SHP77 (cell line): ENCODE data around the gene UBR2.
"Not testable (repeated sequence)": the region's sequence is repeated elsewhere in the genome, so short reads cannot be mapped to it uniquely, and the experiment has no call there.

Source experiments
- DNase-seq, 2 experiments: peaks; one replicate each; lab custom pipeline; 2025; lab: John Stamatoyannopoulos, UW

UBR2 gene

DNA sequence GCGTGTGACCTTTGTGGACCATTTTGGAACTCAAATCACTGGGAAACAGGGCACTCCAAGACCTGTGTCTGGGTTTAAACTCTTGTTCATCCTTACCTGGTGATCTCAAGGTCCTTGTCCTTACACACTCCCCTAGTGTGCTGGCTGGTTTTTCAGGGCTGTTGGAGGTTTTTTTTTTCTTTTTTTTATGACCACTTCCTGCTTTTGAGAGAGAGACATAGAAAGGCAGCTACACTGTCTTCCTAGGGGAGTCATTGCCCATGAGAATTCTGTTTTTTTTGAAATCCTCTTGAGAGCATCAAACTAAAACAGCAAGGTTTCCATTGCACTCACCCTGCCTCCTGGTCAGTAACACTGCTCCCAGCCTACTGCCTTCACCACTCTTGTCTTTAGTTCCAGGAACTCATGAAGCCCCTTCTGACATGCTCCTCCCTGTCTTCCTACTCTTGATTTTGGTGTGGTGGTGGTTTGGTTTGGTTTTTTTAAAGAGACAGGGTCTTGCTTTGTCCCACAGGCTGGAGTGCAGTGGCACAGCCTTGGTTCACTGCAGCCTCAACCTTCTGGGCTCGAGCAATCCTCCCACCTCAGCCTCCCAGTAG, 130.0 kb downstream of the UBR2 start:
- no peak for DNase-seq

DNA sequence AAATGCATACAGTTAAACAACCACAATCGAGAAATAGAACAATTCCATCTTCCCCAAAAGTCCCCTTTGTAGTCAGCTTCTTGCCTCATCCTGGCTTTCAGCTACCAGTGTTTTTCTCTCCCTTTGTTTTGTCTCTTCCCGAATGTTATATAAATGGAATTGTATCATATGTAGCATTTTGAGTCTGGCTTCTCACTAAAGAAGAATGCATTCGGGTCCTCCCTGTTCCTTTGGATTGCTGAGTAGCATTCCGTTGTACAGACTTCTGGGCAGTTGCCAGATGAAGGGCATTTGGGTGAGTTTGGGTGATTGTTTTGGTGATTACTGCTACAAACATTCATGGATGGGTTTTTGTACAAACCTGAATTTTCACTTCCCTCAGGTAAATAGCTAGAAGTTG, 130.8 kb downstream of the UBR2 start:
- DNase-seq, result no peak

DNA sequence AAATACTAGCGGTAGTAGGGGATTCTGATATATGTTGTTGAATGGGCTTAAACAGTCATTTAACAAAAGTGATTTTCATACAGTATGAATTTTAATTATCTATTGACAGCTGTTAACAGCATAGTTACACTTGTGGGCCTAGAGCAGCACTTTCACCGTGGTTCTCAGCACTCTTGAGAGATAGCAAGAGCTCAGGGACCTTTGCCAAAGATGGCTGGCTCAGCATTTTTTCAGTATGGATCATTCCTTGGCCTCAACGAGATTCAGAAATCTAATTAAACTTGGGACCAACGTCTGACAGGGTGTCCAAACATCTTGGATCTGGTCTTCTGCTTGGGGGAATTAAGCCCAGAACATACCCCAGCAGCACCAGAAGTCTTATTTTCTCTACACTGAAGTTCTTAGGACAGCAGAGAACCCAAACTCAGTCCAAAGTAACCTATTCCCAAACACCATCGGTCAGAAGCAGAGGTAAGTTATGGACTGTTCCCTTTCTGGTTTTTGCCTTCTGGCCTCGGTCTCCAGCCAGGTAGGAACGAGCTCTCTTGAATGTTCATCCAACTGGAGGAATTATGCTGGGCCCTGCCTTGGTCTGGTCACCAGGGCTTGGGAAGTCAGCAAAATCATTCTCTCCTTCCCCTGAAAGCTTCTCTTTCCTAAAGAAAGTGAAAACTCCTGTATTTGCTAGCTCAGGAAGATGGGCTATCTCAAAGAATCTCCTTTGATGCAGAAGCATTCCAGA, 132.9 kb downstream of the UBR2 start:
- no peak for DNase-seq

GRCh38 chr6:42697268-42697655, 133.4 kb downstream of the UBR2 start:
- no peak for DNase-seq

DNA sequence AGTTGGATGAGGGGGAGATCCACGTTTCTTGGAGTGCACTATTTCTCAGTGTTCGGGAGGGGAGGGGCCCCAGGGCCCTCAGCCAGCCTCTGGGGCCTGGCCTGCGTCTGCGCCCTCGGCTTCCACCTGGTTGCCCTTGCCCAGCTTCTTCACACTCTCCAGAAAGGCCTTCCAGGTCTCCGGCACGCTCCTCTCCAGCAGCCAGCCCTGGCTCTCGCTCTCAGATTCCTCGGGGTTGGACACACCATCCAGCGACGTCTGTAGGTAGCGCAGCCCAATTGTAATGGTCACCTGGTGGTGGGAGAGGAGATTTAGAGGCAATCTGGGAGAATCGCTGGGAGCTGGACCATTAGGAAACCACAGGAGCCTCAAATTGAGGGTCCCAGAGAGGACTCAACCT, 134.4 kb downstream of the UBR2 start:
- no peak for DNase-seq

- DNase-seq, result no peak
Measured at GRCh38 chr6:42702200-42702599, 138.4 kb downstream of the UBR2 start.

DNA sequence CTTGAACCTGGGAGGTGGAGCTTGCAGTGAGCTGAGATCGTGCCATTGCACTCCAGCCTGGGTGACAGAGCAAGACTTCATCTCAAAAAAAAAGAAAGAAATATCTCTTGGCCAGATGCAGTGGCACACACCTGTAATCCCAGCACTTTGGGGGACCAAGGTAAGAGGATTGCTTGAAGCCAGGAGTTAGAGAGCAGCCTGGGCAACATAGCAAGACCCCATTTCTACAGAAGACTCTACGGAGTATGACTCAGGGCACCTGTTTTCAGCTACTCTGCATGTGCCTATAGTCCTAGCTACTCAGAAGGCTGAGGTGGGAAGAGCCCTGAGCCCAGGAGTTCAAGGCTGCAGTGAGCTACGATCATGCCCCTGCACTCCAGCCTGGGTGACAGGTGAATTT, 139.0 kb downstream of the UBR2 start:
- not testable (repeated sequence) for DNase-seq

- no peak for DNase-seq
Measured at GRCh38 chr6:42704251-42704936, 140.6 kb downstream of the UBR2 start.

- no peak for DNase-seq
Measured at GRCh38 chr6:42704937-42705374, 141.1 kb downstream of the UBR2 start.

DNA sequence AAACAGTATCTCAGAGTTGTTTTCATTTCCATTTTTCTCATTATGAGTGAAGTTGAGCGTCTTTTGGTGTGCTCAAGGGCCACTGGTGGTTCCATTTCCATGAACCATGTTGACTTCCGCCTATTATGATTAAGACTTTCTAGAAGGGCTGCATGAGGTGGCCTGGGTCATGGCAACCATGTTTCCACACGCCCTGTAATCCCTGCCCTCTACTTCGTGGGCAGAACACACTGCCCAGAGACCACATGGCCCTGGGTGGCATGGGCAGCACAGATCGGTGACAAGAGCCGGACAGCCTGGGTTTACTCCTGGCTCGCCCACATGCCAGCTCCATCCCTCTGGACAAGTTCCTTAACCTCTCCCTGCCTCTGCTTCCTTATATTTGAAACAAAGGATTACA, 143.8 kb downstream of the UBR2 start:
- no peak for DNase-seq

- no peak for DNase-seq
Measured at GRCh38 chr6:42708096-42708495, 144.3 kb downstream of the UBR2 start.

DNA sequence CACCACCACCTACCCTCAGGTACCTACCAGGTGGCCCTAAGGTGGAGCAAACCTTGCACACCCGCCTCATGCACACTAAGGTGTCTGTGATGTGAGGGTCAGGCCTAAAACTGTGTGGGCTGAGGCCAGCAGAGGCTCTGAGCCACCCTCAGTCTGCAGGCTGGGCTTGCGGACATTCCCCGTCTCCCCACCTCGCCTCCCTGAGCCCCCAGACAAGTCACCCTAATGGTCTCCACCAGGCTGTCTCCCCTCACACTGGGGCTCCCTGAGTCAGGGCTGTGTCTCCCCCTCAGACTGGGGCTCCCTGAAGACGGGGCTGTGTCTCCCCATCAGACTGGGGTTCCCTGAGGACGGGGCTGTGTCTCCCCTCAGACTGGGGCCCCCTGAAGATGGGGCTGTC, 146.0 kb downstream of the UBR2 start:
- no peak for DNase-seq

DNA sequence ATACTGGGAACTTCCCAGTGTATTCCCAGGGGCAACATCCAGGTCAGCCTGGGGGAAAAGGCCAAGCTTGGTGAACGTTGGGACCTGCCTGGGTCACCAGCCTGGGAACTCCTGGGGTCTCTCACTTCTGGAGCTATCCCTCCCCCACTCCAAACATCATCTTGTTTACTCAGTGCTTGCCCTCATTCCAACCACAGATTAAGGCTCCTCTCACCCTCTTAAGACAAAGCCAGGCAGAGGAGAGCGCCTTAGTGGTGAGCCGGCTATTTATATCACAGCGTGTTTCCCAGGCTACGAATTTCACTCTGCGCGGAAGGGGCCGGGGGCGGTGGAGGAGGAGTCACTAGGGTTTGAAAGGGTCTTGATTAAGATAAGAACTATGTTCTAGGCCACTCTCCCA, 146.5 kb downstream of the UBR2 start:
- DNase-seq, result no peak

DNA sequence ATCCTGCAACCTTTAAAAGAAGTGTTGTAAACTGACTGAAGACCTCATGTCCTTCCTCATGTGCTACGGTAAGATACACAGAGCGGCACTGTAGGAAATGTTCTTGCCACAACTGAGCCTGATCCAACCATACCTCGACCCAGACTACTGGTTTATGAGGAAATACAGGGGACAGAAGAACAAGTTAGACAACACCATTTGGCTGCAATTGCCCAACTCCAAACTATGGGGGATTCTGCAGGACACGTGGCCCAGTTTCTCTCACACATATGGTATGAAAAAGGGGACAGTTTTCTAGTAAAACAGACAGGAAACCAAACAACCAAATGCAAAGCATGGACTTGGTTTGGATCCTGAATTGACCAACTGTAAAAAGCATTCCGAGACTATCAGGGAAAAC, 148.1 kb downstream of the UBR2 start:
- no peak for DNase-seq

DNA sequence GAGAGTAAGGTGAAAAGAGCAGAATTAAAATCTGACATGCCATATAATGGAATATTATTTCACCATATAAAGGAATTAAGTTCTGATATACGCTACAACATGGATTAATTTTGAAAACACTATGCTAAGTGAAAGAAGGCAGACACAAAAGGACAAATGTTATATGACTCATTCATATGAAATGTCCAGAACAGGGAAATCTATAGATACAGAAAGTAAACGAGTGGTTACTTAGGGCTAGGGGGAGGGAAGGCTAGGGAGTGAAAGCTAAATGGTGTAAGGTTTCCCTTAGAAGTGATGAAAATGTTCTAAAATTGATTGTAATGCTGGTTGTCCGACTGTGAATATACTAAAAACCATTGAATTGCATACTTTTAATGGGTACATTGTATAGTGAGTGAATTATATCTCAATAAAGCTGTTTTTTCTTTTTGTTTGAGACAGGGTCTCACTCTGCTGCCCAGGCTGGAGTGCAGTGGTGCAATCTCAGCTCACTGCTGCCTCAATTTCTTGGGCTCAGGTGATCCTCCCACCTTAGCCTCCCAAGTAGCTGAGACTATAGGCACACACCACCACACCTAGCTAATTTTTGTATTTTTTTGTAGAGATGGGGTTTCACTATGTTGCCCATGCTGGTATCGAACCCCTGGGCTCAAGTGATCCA, 150.4 kb downstream of the UBR2 start:
- no peak for DNase-seq

DNA sequence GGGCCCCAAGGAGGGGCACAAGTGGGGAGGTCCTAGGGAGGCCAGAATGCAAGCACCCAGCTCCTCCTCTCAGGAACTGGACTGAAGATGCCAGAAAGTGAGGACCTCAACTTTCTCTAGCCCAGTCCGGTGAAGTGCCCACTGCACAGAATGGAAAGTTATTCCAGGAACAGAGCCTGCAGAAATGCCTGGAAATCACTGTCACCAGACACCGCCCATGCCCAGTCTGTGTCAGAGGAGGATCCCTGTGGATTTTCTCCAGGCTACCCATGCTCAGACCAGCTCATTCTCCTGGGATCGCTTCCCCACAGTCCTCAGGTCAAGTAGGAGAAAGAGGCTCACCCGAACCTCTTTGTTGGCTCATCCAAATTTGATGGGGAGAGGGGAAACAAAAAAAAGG, 152.0 kb downstream of the UBR2 start:
- DNase-seq, result no peak

DNA sequence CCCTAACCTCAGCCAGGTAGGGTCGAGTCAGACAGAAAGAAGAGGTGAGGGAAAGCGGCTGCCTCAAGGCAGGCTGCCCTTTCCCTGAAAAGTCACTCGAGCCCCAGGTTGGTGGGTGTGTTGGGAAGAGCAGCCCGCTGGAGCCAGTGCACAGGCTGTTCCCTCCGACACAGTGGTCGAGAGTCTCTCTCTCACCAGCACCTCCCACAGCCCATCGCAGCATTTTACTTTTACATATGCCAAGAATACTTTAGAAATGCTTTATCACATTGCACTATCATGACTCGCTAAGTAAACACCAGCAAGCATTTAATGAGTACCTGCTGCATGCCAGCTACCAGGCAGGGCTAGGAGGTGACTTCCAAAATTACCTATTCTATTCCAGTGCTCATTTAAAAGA, 156.9 kb downstream of the UBR2 start:
- DNase-seq, result no peak

DNA sequence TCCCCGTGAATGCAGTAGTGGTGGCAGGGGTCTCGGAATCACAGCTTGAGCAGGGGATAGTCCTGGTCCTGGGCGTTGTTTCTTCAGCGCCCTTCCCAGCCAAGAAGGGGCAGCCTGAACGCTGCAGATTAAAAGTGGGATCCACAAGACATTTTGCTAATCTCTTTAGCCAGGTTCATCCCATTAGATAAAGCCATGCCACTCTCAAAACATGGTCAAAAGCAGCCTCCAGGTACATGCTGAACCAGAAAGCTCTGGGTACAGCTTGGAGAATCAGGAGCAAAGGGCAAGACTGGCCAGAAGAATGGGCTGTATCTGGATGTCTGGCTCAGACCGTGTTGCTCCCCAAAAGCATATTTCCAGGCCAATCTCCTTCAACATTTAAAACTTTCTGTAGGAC, 158.7 kb downstream of the UBR2 start, which contains the start of gene PRPH2:
Gene PRPH2 (minus strand): TSS at position 101 of the 400 bp plus-strand sequence. CDS start 263 bp downstream, outside the sequence.
- no peak for DNase-seq

- DNase-seq, result no peak
Measured at GRCh38 chr6:42724825-42725224, 161.0 kb downstream of the UBR2 start.

- no peak for DNase-seq
Measured at GRCh38 chr6:42726026-42726425, 162.2 kb downstream of the UBR2 start.

DNA sequence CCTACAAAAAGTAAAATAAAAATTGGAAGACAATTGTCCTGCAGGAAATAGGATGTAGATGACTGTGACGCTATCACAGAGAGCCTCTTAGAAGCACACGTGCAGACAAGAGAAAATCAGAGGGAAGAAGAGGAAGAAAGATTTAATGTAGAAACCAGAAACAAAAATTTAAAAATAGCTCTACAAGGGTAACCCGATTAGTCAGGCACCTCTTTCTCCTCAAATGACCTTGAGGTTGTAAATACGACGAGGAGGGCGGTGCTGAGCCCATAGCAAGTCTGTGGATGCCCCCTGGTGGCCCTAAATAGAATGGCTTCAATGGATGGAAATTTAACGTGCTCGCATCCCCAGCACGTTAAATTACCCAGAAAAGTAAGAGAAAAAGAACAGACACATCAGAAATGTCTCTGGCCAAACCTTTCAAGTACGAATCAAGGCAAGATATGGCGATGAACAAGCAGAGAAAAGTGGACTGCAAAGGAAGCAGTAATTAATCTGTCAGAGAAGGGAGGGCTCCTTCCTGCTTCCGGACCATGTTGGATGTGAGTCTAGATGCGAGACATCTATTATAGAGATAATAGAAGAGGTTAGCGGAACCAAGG, 162.8 kb downstream of the UBR2 start:
- DNase-seq, result peak; percentile 74 to 89

- DNase-seq, result peak; percentile 62 to 71
Measured at GRCh38 chr6:42727087-42727611, 163.3 kb downstream of the UBR2 start.
